ENCODE results near the gene HTRA3.

Gene HTRA3

DNA sequence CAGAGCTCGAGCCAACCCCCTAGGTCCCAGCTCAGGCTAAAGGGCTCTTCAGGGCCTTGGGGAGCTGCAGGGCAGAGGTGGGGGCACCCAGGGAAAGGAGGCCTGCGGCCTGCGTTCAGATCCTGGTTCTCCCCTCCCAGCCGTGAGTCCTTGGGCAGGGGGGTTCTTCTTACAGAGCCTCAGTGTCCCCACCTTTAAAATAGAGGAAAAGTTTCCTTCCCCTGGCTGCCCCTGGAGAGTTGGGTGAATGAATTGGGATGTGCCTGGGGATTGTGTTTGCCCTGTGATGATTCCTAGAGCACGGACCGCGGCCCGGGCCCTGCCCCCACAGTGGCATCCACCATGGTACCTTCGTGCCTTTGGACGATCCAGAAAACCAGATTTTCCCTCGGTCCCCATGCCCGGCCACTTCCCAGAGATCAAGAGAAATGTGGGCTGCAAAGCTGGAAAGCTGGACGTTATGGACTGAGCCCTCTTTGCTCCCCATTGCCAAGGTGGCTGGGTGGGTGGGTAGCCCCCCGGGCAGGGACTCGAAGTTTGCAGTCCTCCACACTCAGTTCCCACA lies 11.4 kb downstream of the HTRA3 start:
- Histone ChIP-seq H4K8ac (ENCODE audit: low read depth, low read length) (no peak overlapping the region), H2BK15ac (replicated peaks; ENCODE audit: low read depth) (no peak overlapping the region), H3K36me3 (ENCODE audit: control insufficient read depth, insufficient read depth, low read length) (no peaks in the 10 kb centered on the region), H3K27ac (ENCODE audit: low read depth, low read length) (no peak overlapping the region), H3K9ac (ENCODE audit: low read length) (no peak overlapping the region), H3K56ac (ENCODE audit: low read length) (no peak overlapping the region), H3K23ac (ENCODE audit: low read length) (no peak overlapping the region), H3K27me3 (ENCODE audit: insufficient read depth, low read length, poor library complexity) (no peaks in the 10 kb centered on the region), H3K4me2 (ENCODE audit: low read length) (no peak overlapping the region), H3K18ac (ENCODE audit: low read length) (no peak overlapping the region), H2AK5ac (ENCODE audit: low read length) (no peak overlapping the region), H2BK120ac (ENCODE audit: low read depth, low read length) (no peak overlapping the region), H3K4me3 (ENCODE audit: low read length) (no peak overlapping the region), H3K79me1 (ENCODE audit: low read length) (no peaks in the 10 kb centered on the region), H3K79me2 (ENCODE audit: control insufficient read depth, insufficient read depth, low read length) (no peaks in the 10 kb centered on the region), H3K4ac (ENCODE audit: low read depth, low read length) (no peak overlapping the region), H4K5ac (ENCODE audit: low read length) (no peak overlapping the region), H2BK5ac (ENCODE audit: low read length) (no peak overlapping the region), H3K4me1 (ENCODE audit: control insufficient read depth, low read depth, low read length) (no peaks in the 10 kb centered on the region)
- no CpG with 5 or more reads among the region's 15 CpGs for WGBS (ENCODE audit: extremely low coverage, insufficient coverage, low lambda C conversion rate)
- DNase-seq, result no peak

DNA sequence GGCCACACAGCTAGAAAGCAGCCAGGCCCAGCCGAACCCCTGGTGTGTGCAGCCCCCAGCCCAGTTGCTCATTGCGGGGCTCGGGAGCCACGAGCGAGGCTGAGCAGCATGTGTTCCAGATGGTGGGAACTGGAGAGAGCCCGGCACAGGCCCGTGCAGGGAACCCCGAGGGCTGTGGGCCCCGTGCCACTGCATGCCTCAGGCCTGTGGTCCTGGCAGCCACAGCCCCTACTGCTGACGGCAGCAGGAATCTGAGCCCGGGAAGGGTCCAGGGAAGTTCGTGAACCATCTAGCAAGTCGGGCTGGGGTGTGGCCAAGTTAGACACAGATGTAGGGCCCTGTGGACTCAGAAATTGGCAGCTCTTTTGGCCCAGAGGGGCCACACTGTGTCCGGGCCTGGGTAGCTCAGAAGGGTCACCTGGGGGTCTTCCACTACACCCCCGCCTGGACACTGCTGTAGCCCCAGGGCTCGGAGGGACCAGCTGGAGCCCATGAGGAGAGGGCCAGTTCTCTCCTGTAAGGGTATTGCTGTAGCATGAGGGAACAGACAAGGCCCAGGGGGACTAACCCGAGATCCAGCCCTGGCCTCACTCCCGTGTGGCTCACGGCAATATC lies 12.1 kb downstream of the HTRA3 start:
- Histone ChIP-seq H3K4me3 (ENCODE audit: low read length) (no peak overlapping the region), H3K4me1 (ENCODE audit: control insufficient read depth, low read depth, low read length) (no peaks in the 10 kb centered on the region), H3K79me1 (ENCODE audit: low read length) (no peaks in the 10 kb centered on the region), H2AK5ac (ENCODE audit: low read length) (no peak overlapping the region), H3K27ac (ENCODE audit: low read depth, low read length) (no peak overlapping the region), H4K5ac (ENCODE audit: low read length) (no peak overlapping the region), H3K4me2 (ENCODE audit: low read length) (no peak overlapping the region), H3K23ac (ENCODE audit: low read length) (no peak overlapping the region), H3K18ac (ENCODE audit: low read length) (no peak overlapping the region), H3K79me2 (ENCODE audit: control insufficient read depth, insufficient read depth, low read length) (no peaks in the 10 kb centered on the region), H3K4ac (ENCODE audit: low read depth, low read length) (no peak overlapping the region), H3K9ac (ENCODE audit: low read length) (no peak overlapping the region), H3K27me3 (ENCODE audit: insufficient read depth, low read length, poor library complexity) (no peaks in the 10 kb centered on the region), H2BK15ac (replicated peaks; ENCODE audit: low read depth) (no peak overlapping the region), H4K8ac (ENCODE audit: low read depth, low read length) (no peak overlapping the region), H2BK5ac (ENCODE audit: low read length) (no peak overlapping the region), H3K56ac (ENCODE audit: low read length) (no peak overlapping the region), H3K36me3 (ENCODE audit: control insufficient read depth, insufficient read depth, low read length) (no peaks in the 10 kb centered on the region), H2BK120ac (ENCODE audit: low read depth, low read length) (no peak overlapping the region)
- WGBS (ENCODE audit: extremely low coverage, insufficient coverage, low lambda C conversion rate), result no CpG with 5 or more reads among the region's 19 CpGs
- no peak for DNase-seq

DNA sequence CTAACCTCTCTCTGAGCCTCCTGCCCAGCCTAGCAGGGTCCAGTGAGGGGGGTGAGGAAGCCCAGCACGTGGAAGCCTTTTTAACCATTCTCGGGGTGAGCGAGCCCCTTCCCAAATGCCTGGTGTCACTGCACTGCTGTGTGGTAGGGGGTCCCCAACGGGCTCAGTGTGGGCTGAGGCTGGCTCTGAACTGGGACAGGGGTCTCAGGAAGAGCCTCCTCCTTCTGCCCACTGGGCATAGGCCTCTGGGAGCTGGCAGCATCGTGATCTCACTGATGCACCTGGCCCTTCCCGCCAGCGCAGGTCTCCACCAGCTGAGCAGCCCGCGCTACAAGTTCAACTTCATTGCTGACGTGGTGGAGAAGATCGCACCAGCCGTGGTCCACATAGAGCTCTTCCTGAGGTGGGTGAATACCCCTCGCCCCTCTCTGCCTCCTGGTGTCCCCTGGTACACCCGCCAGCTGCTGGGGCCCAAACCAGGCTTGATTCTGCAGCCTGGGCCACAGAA lies 12.6 kb downstream of the HTRA3 start:
- H3K56ac ChIP-seq (ENCODE audit: low read length), result no peak overlapping the region
- H2AK5ac ChIP-seq (ENCODE audit: low read length), result no peak overlapping the region
- no CpG with 5 or more reads among the region's 14 CpGs for WGBS (ENCODE audit: extremely low coverage, insufficient coverage, low lambda C conversion rate)
- H3K79me2 ChIP-seq (ENCODE audit: control insufficient read depth, insufficient read depth, low read length), result no peaks in the 10 kb centered on the region
- no peak for DNase-seq
- H3K23ac ChIP-seq (ENCODE audit: low read length), result no peak overlapping the region
- no peak overlapping the region for H4K8ac ChIP-seq (ENCODE audit: low read depth, low read length)
- no peak overlapping the region for H3K27ac ChIP-seq (ENCODE audit: low read depth, low read length)
- H3K79me1 ChIP-seq (ENCODE audit: low read length), result no peaks in the 10 kb centered on the region
- H3K4ac ChIP-seq (ENCODE audit: low read depth, low read length), result no peak overlapping the region
- no peak overlapping the region for H3K4me2 ChIP-seq (ENCODE audit: low read length)
- no peaks in the 10 kb centered on the region for H3K36me3 ChIP-seq (ENCODE audit: control insufficient read depth, insufficient read depth, low read length)
- H3K4me3 ChIP-seq (ENCODE audit: low read length), result no peak overlapping the region
- no peak overlapping the region for H3K9ac ChIP-seq (ENCODE audit: low read length)
- no peaks in the 10 kb centered on the region for H3K27me3 ChIP-seq (ENCODE audit: insufficient read depth, low read length, poor library complexity)
- no peak overlapping the region for H3K18ac ChIP-seq (ENCODE audit: low read length)
- H3K4me1 ChIP-seq (ENCODE audit: control insufficient read depth, low read depth, low read length), result no peaks in the 10 kb centered on the region
- H4K5ac ChIP-seq (ENCODE audit: low read length), result no peak overlapping the region
- no peak overlapping the region for H2BK15ac ChIP-seq (replicated peaks; ENCODE audit: low read depth)
- H2BK5ac ChIP-seq (ENCODE audit: low read length), result no peak overlapping the region
- no peak overlapping the region for H2BK120ac ChIP-seq (ENCODE audit: low read depth, low read length)

DNA sequence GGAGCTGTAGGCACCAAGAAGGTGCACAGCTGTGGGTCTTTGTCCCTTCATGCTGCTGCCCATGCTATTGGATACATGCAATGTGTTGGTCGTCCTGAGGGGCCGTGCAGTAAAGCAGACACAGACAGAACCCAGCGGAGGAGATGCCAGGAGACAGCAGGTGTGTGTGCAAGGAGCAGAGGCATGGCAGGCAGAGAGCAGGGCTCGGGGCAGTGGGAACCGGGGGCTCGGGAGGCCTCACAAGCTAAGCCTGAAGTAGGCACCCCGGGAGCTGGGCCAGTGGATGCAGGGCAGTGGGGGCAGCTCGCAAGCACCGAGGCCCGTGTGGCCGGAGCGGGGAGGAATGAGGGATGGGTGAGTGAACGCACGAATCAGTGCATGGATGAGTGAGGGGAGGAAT lies 13.2 kb downstream of the HTRA3 start:
- no peaks in the 10 kb centered on the region for H3K36me3 ChIP-seq (ENCODE audit: control insufficient read depth, insufficient read depth, low read length)
- H3K4me1 ChIP-seq (ENCODE audit: control insufficient read depth, low read depth, low read length), result no peaks in the 10 kb centered on the region
- H4K8ac ChIP-seq (ENCODE audit: low read depth, low read length), result no peak overlapping the region
- no peak overlapping the region for H3K4me2 ChIP-seq (ENCODE audit: low read length)
- no peak overlapping the region for H3K9ac ChIP-seq (ENCODE audit: low read length)
- no peak overlapping the region for H3K4ac ChIP-seq (ENCODE audit: low read depth, low read length)
- DNase-seq, result no peak
- H3K56ac ChIP-seq (ENCODE audit: low read length), result no peak overlapping the region
- no peak overlapping the region for H2AK5ac ChIP-seq (ENCODE audit: low read length)
- H3K4me3 ChIP-seq (ENCODE audit: low read length), result no peak overlapping the region
- no peak overlapping the region for H3K18ac ChIP-seq (ENCODE audit: low read length)
- H3K79me2 ChIP-seq (ENCODE audit: control insufficient read depth, insufficient read depth, low read length), result no peaks in the 10 kb centered on the region
- no peak overlapping the region for H2BK120ac ChIP-seq (ENCODE audit: low read depth, low read length)
- WGBS (ENCODE audit: extremely low coverage, insufficient coverage, low lambda C conversion rate), result no CpG with 5 or more reads among the region's 14 CpGs
- H4K5ac ChIP-seq (ENCODE audit: low read length), result no peak overlapping the region
- H3K27ac ChIP-seq (ENCODE audit: low read depth, low read length), result no peak overlapping the region
- no peaks in the 10 kb centered on the region for H3K79me1 ChIP-seq (ENCODE audit: low read length)
- no peak overlapping the region for H3K23ac ChIP-seq (ENCODE audit: low read length)
- no peaks in the 10 kb centered on the region for H3K27me3 ChIP-seq (ENCODE audit: insufficient read depth, low read length, poor library complexity)
- no peak overlapping the region for H2BK15ac ChIP-seq (replicated peaks; ENCODE audit: low read depth)
- H2BK5ac ChIP-seq (ENCODE audit: low read length), result no peak overlapping the region

DNA sequence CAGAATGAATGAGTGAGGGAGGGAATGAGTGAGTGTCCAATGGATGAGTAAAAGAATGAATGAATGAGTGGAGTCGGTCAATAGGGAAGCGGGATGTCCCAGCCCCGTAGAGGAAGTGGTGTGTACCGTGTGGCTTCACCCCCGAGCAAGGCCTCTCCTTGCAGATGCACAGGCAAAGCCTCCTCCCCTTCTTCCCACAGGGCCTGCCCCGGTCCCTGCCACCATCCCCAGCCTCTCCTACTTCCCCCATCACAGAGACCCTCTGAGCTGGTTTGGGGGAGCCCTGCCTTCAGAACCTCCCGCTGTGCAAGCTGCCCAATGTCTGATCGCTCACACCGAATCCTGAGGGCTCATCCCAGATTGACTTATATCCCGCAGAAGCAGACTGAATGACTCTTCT lies 13.6 kb downstream of the HTRA3 start:
- H4K5ac ChIP-seq (ENCODE audit: low read length), result no peak overlapping the region
- no peaks in the 10 kb centered on the region for H3K27me3 ChIP-seq (ENCODE audit: insufficient read depth, low read length, poor library complexity)
- H2BK5ac ChIP-seq (ENCODE audit: low read length), result no peak overlapping the region
- WGBS (ENCODE audit: extremely low coverage, insufficient coverage, low lambda C conversion rate), result no CpG with 5 or more reads among the region's 10 CpGs
- H3K4me2 ChIP-seq (ENCODE audit: low read length), result no peak overlapping the region
- no peaks in the 10 kb centered on the region for H3K79me1 ChIP-seq (ENCODE audit: low read length)
- H3K9ac ChIP-seq (ENCODE audit: low read length), result no peak overlapping the region
- no peak overlapping the region for H3K4ac ChIP-seq (ENCODE audit: low read depth, low read length)
- H3K56ac ChIP-seq (ENCODE audit: low read length), result no peak overlapping the region
- H2BK15ac ChIP-seq (replicated peaks; ENCODE audit: low read depth), result no peak overlapping the region
- no peak overlapping the region for H3K23ac ChIP-seq (ENCODE audit: low read length)
- no peaks in the 10 kb centered on the region for H3K36me3 ChIP-seq (ENCODE audit: control insufficient read depth, insufficient read depth, low read length)
- H3K4me1 ChIP-seq (ENCODE audit: control insufficient read depth, low read depth, low read length), result no peaks in the 10 kb centered on the region
- H3K79me2 ChIP-seq (ENCODE audit: control insufficient read depth, insufficient read depth, low read length), result no peaks in the 10 kb centered on the region
- no peak overlapping the region for H3K18ac ChIP-seq (ENCODE audit: low read length)
- H2BK120ac ChIP-seq (ENCODE audit: low read depth, low read length), result no peak overlapping the region
- no peak overlapping the region for H3K27ac ChIP-seq (ENCODE audit: low read depth, low read length)
- no peak overlapping the region for H4K8ac ChIP-seq (ENCODE audit: low read depth, low read length)
- H3K4me3 ChIP-seq (ENCODE audit: low read length), result no peak overlapping the region
- no peak overlapping the region for H2AK5ac ChIP-seq (ENCODE audit: low read length)
- no peak for DNase-seq

DNA sequence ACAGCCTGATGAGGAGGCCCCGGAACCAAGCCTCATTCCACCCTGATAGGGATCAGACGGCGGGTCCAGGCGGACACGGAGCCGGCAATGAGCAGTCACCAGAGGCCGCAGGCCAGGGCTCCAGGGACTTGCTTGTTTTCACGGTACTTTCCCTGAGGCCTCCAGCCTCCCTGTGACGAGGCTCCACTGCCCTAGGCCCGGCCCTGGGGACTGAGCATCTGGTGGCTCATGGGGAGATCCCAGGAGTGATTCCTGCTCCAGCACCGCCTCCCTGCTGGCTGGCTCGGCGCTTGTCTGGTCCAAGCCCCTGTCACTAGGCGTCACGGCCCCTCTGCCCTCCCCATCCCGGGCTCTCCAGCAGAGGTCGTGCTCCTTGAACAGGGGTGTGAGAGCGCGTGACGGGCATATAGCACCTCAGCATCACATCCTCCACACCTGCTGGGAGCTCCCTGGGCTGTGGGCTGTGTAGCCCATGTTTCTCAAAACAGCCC lies 14.1 kb downstream of the HTRA3 start:
- no CpG with 5 or more reads among the region's 20 CpGs for WGBS (ENCODE audit: extremely low coverage, insufficient coverage, low lambda C conversion rate)

More for the DNA sequence above, 14.1 kb downstream of the HTRA3 start:
- Histone ChIP-seq H3K79me2 (ENCODE audit: control insufficient read depth, insufficient read depth, low read length) (no peaks in the 10 kb centered on the region), H4K8ac (ENCODE audit: low read depth, low read length) (no peak overlapping the region), H2AK5ac (ENCODE audit: low read length) (no peak overlapping the region), H3K9ac (ENCODE audit: low read length) (no peak overlapping the region), H3K27ac (ENCODE audit: low read depth, low read length) (no peak overlapping the region), H3K18ac (ENCODE audit: low read length) (no peak overlapping the region), H3K4ac (ENCODE audit: low read depth, low read length) (no peak overlapping the region), H3K79me1 (ENCODE audit: low read length) (no peaks in the 10 kb centered on the region), H2BK5ac (ENCODE audit: low read length) (no peak overlapping the region), H3K4me1 (ENCODE audit: control insufficient read depth, low read depth, low read length) (no peaks in the 10 kb centered on the region), H2BK15ac (replicated peaks; ENCODE audit: low read depth) (no peak overlapping the region), H4K5ac (ENCODE audit: low read length) (no peak overlapping the region), H3K27me3 (ENCODE audit: insufficient read depth, low read length, poor library complexity) (no peaks in the 10 kb centered on the region), H3K23ac (ENCODE audit: low read length) (no peak overlapping the region), H3K4me3 (ENCODE audit: low read length) (no peak overlapping the region), H3K4me2 (ENCODE audit: low read length) (no peak overlapping the region), H2BK120ac (ENCODE audit: low read depth, low read length) (no peak overlapping the region), H3K56ac (ENCODE audit: low read length) (no peak overlapping the region), H3K36me3 (ENCODE audit: control insufficient read depth, insufficient read depth, low read length) (no peaks in the 10 kb centered on the region)
- peak; percentile 51 for DNase-seq

Measured in mesendoderm (in vitro differentiated cells).